WTC11 (cell line): Measurements from ENCODE around the gene PRKCZ.

Experiments used
- AFF4 ChIP-seq: sonication (generic); formaldehyde crosslinking; IDR thresholded peaks from 2 replicates; pipeline ENCODE4 v1.8.1; 2023; ENCODE audit warnings: mild to moderate bottlenecking, missing genetic modification reagents, borderline replicate concordance
- CTCF ChIP-seq: fragments of 200-600 bp; IDR thresholded peaks from 2 replicates; pipeline ENCODE4 v1.8.0; 2022; ENCODE audit warnings: antibody characterized with exemption
- FOXP4 ChIP-seq: sonication (generic); formaldehyde crosslinking; IDR thresholded peaks from 2 replicates; pipeline ENCODE4 v1.8.0; 2022; ENCODE audit warnings: mild to moderate bottlenecking, missing genetic modification reagents
- IRF2 ChIP-seq: sonication (generic); formaldehyde crosslinking; IDR thresholded peaks from 2 replicates; pipeline ENCODE4 v1.8.0; 2022; ENCODE audit warnings: low read depth, missing genetic modification reagents, borderline replicate concordance
- JUN ChIP-seq: sonication (generic); formaldehyde crosslinking; IDR thresholded peaks from 2 replicates; pipeline ENCODE4 v1.8.0; 2023; ENCODE audit warnings: mild to moderate bottlenecking, missing genetic modification reagents
- MAX ChIP-seq: sonication (generic); formaldehyde crosslinking; IDR thresholded peaks from 2 replicates; pipeline ENCODE4 v1.8.0; 2022; ENCODE audit warnings: mild to moderate bottlenecking, missing genetic modification reagents
- PREB ChIP-seq: sonication (generic); formaldehyde crosslinking; IDR thresholded peaks from 2 replicates; pipeline ENCODE4 v1.8.1; 2022; ENCODE audit warnings: mild to moderate bottlenecking, missing genetic modification reagents, moderate library complexity, borderline replicate concordance
- TEAD4 ChIP-seq: sonication (generic); formaldehyde crosslinking; IDR thresholded peaks from 2 replicates; pipeline ENCODE4 v1.8.0; 2022; ENCODE audit warnings: mild to moderate bottlenecking, missing genetic modification reagents
- ZNF232 ChIP-seq: sonication (generic); formaldehyde crosslinking; IDR thresholded peaks from 2 replicates; pipeline ENCODE4 v1.8.0; 2022; ENCODE audit warnings: mild to moderate bottlenecking, missing genetic modification reagents
- ZNF263 ChIP-seq: sonication (generic); formaldehyde crosslinking; IDR thresholded peaks from 2 replicates; pipeline ENCODE4 v1.8.1; 2022; ENCODE audit warnings: low read depth, mild to moderate bottlenecking, moderate library complexity, missing genetic modification reagents

- TF ChIP-seq JUN (CRISPR knock-in tag), result no peak
- TF ChIP-seq ZNF263, result no peak; the same call in 1 of the 2 replicates
- TF ChIP-seq CTCF, result no peak
- no peak for TF ChIP-seq IRF2 (CRISPR knock-in tag)
- TF ChIP-seq PREB (CRISPR knock-in tag), result no peak
- peak; percentile 93; the same call in 1 of the 2 replicates for TF ChIP-seq AFF4 (CRISPR knock-in tag)
- peak; percentile 99 for TF ChIP-seq MAX (CRISPR knock-in tag)
- TF ChIP-seq ZNF232 (CRISPR knock-in tag), result peak; percentile 63; the same call in 1 of the 2 replicates
- 0 out of 2 replicates have a peak, but pooled peaks have one; percentile 7 for TF ChIP-seq TEAD4 (CRISPR knock-in tag)
- TF ChIP-seq FOXP4 (CRISPR knock-in tag), result 0 out of 2 replicates have a peak, but pooled peaks have one; percentile 52
These were observed 940 bp upstream of the PRKCZ start for GRCh38 chr1:2049225-2049717.
